Mammary epithelial cell (primary cell): ENCODE measurements around the gene CCNL2.
A peak's percentile ranks its signal among the peaks of the same experiment; 100 is the strongest.

Experiments used
- CTCF ChIP-seq, 2 donors: IDR thresholded peaks in 1 of 2; conservative IDR thresholded peaks in 1 of 2; 2 replicates each; pipeline ENCODE4 v1.5.1; 2011 to 2012; ENCODE audit warnings: inconsistent platforms in 2 of 2, low read length in 2 of 2, mild to moderate bottlenecking in 2 of 2, control low read depth in 1 of 2, low read depth in 1 of 2; ENCODE audit not compliant: insufficient read depth in 1 of 2; ENCODE audit errors: extremely low read depth in 1 of 2
- EZH2 ChIP-seq: IDR thresholded peaks from 2 replicates; pipeline ENCODE4 v1.6.1; 2012; ENCODE audit warnings: low read length, inconsistent platforms, borderline replicate concordance

GRCh38 chr1:1371746-1372711 lies 27.1 kb downstream of the CCNL2 start:
- TF ChIP-seq CTCF (conservative IDR thresholded peaks at IDR 0.05 in 1 of 2, IDR thresholded peaks at IDR 0.05 in 1 of 2; ENCODE audit: extremely low read depth in 1 of 2, insufficient read depth in 1 of 2, low read depth in 1 of 2, low read length in 2 of 2), result peak; percentile 75 to 92
- no peak for TF ChIP-seq EZH2
